Brain microvascular endothelial cell (primary cell): ENCODE results near the gene IFNA6.
"Not testable (repeated sequence)": the region's sequence is repeated elsewhere in the genome, so short reads cannot be mapped to it uniquely, and the experiment has no call there.

Source experiments
- DNase-seq: peaks from one replicate; pipeline ENCODE4 v3.0.0-alpha.2; 2020
- H3K27ac ChIP-seq: fragments of 250-450 bp; sonication (Bioruptor Pico); 2 replicates; pipeline ENCODE4 v1.5.1; 2020; ENCODE audit warnings: mild to moderate bottlenecking, moderate library complexity
- H3K27me3 ChIP-seq: fragments of 250-450 bp; sonication (Bioruptor Pico); replicated peaks from 2 replicates; pipeline ENCODE4 v1.5.1; 2020; ENCODE audit warnings: mild to moderate bottlenecking
- H3K36me3 ChIP-seq: fragments of 250-450 bp; sonication (Bioruptor Pico); replicated peaks from 2 replicates; pipeline ENCODE4 v1.5.1; 2020; ENCODE audit warnings: mild to moderate bottlenecking
- H3K4me3 ChIP-seq: 2 replicates; pipeline ENCODE4 v1.5.1; 2011; ENCODE audit warnings: low read depth, mild to moderate bottlenecking, control low read depth, low read length, moderate library complexity
- in situ Hi-C: cut with HindIII; loops from 2 replicates; pipeline ENCODE4 v1.10.0; 2017; ENCODE audit warnings: low sequenced_read_pairs, low pct_ligation_motif_present
- TF ChIP-seq, protein P1 (sequence below): IDR thresholded peaks from 2 replicates; pipeline ENCODE4 v1.5.1; 2011; ENCODE audit warnings: low read depth, mild to moderate bottlenecking, moderate library complexity, low read length, control low read depth, inconsistent platforms; ENCODE audit errors: missing control alignments

Gene IFNA6

DNA sequence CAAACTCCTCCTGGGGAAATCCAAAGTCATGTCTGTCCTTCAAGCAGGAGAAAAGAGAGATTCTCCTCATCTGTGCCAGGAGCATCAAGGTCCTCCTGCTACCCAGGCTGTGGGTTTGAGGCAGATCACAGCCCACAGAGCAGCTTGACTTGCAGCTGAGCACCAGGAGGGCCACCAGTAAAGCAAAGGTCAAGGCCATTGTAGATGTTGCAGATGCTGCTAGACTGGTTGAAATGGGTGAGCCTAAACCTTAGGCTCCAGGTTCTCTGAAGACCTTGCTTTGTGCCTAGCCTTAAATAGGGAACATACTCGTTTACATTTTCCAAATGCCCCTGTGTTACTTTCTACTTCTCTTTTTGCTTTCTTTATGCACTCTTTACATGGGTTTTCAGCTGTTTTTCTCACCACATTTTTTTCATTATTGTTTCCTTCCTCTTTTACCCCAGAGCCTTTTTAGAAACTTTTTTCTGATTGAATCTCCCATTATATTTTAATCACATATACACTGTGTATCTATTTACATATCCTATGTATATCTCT lies 34.5 kb upstream of the IFNA6 start, which contains the start of gene IFNA2:
TSS of gene IFNA2 (minus strand) at position 268 of the 540 bp plus-strand sequence. CDS start at position 199, 69 bp downstream.
- H3K4me3 ChIP-seq, result no peak within 1 kb of the TSS
- TF ChIP-seq, protein P1, sequence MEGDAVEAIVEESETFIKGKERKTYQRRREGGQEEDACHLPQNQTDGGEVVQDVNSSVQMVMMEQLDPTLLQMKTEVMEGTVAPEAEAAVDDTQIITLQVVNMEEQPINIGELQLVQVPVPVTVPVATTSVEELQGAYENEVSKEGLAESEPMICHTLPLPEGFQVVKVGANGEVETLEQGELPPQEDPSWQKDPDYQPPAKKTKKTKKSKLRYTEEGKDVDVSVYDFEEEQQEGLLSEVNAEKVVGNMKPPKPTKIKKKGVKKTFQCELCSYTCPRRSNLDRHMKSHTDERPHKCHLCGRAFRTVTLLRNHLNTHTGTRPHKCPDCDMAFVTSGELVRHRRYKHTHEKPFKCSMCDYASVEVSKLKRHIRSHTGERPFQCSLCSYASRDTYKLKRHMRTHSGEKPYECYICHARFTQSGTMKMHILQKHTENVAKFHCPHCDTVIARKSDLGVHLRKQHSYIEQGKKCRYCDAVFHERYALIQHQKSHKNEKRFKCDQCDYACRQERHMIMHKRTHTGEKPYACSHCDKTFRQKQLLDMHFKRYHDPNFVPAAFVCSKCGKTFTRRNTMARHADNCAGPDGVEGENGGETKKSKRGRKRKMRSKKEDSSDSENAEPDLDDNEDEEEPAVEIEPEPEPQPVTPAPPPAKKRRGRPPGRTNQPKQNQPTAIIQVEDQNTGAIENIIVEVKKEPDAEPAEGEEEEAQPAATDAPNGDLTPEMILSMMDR, result no peak
- in situ Hi-C loops, result no loop called here
- H3K27ac ChIP-seq, result no peak within 1 kb of the TSS
- no peaks in the 10 kb centered on the region for H3K27me3 ChIP-seq
- no peaks in the 10 kb centered on the region for H3K36me3 ChIP-seq
- DNase-seq, result no peak

DNA sequence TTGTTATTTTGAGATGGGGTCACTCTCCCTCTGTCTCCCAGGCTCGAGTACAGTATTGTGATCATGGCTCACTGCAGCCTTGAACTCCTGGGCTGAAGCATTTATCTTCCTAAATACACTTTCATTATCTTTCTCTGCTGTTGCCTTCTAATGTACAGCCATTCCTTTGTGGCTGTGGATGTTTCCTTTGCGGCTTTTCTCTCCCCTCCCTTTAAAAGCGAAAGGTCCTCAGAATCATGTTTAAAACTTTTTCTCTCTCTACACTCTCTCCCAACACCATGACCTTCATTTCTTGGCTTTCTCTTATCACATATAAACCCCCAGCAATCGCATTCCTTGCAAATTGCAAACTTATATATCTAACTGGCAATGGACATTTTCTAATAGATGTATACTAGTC lies 32.9 kb upstream of the IFNA6 start:
- no peak for DNase-seq
- Histone ChIP-seq H3K27me3 (no peaks in the 10 kb centered on the region), H3K4me3 (no peak overlapping the region), H3K27ac (no peak overlapping the region), H3K36me3 (no peaks in the 10 kb centered on the region)
- TF ChIP-seq, protein P1, result no peak
- in situ Hi-C loops, result no loop called here

DNA sequence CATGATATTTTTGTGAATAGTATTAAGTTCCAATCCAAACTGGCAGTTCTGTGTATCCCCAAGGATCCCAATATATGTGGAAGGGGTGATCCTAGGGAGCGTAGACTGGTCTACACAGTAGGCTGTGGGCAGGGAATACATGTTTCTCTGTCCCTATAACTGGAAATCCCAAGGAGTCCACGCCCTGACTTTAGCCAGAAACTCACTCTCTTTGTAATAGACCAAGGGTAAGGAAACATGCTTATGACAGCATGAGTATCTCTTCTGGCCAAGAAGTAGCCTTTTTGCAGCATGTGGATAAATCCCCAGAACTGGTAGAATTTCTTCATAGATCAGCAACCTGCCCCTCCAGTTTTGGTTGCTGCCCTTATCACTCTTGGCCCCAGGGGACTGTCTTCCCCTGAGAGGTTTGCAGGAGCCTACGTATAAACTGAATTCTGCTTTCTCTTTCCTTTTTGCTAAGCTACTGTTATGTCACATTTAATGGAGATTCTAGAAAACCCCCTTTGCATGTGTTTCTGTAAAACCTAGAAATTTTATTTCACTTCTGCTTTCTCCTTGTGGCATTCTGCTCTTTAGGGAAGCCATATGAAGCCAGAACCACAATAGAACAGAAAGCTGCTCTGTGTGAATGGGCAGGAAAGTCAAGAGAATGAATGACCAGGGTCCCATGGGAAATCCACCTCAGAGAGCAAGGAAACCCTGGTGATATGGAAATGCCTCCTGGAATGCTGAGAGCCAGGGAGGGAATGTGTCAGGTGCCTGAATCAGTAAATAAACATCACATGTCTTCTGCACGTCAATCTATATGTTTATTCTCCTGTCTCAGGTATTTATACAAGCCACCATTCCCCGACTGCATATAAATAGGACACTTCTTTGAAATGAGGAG lies 31.0 kb upstream of the IFNA6 start:
- in situ Hi-C loops, result no loop called here
- no peaks in the 10 kb centered on the region for H3K27me3 ChIP-seq
- no peaks in the 10 kb centered on the region for H3K36me3 ChIP-seq
- no peak for DNase-seq
- no peak overlapping the region for H3K4me3 ChIP-seq
- no peak overlapping the region for H3K27ac ChIP-seq
- TF ChIP-seq, protein P1, result no peak

DNA sequence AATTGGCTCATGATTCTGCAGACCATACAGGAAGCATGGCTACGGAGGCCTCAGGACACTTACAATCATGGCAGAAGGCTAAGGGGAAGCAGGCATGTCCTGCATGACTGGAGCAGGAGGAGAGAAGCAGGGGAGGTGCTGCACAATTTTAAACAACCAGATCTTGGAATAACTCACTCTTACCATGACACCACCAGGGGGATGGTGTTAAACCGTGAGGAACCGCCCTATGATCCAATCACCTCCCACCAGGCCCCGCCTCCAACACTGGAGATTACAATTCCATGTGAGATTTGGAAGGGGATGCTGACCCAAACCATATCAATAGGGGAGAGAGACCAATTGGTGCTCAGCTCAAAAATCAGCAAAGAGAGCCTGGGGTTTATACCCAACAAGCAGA lies 20.8 kb upstream of the IFNA6 start:
- in situ Hi-C loops, DNase-seq, H3K36me3 ChIP-seq, H3K27me3 ChIP-seq, H3K4me3 ChIP-seq, H3K27ac ChIP-seq: not testable (repeated sequence)

DNA sequence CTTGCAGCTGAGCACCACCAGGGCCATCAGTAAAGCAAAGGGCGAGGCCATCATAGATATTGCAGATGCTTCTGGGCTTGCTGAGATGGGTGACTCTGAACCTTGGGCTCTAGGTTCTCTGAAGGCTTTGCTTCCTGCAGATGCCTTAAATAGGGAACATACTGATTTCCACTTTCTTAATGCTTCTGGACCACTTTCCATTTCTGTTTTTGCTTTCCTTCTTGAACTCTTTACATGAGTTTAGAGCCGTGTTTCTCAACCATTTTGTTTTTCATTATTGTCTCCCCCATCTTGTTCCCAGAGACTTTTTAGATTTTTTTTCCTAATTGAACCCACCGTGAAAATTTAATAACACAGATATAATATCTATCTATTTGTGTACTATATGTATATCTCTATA lies 17.3 kb upstream of the IFNA6 start, which contains the start of gene IFNA13:
TSS of gene IFNA13 (minus strand) at position 101 of the 400 bp plus-strand sequence. CDS start at position 54, 47 bp downstream.
- Histone ChIP-seq H3K36me3 (no peaks in the 10 kb centered on the region), H3K27me3 (no peaks in the 10 kb centered on the region), H3K4me3 (no peak within 1 kb of the TSS), H3K27ac (no peak within 1 kb of the TSS)
- TF ChIP-seq, protein P1, result no peak
- DNase-seq, result no peak
- in situ Hi-C loops, result no loop called here

DNA sequence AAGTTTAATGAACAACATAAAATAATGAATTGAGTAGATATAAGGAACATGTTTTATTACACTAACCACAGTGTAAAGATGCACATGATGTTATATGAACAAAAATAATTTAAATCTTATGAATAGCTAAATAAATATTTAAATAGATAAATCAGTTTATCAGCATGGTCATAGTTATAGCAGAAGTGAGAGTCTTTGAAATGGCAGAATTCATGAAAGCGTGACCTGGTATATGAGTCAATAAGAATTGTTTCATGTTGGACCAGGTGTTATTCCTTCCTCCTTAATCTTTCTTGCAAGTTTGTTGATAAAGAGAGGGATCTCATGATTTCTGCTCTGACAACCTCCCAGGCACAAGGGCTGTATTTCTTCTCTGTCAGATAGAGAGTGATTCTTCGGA lies 16.5 kb upstream of the IFNA6 start:
- H3K36me3 ChIP-seq, DNase-seq, H3K27me3 ChIP-seq, in situ Hi-C loops, H3K27ac ChIP-seq, H3K4me3 ChIP-seq: not testable (repeated sequence)

DNA sequence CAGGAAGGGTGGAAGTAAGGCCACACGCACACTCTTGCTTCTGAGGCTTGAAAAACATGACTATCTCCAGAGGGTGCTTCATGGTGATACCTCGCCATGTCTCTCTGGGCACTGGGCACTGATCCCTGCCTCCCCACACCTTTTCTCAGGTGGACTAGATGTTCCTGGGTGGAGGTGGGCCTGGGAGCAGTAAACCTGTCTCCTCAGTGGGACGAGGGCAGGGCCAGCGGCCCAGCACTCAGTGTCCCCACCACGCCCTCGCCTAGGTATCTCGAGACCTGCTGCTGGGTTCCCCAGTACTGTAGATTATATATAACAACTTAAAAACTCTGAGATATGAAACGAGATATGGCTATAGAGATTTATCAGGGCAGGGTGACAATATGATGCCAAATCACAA lies 11.6 kb upstream of the IFNA6 start:
- no peak for DNase-seq
- H3K36me3 ChIP-seq, result no peaks in the 10 kb centered on the region
- TF ChIP-seq, protein P1, result no peak
- in situ Hi-C loops, result no loop called here
- no peak overlapping the region for H3K27ac ChIP-seq
- no peaks in the 10 kb centered on the region for H3K27me3 ChIP-seq
- no peak overlapping the region for H3K4me3 ChIP-seq
